Progenitor cell of endocrine pancreas (in vitro differentiated cells): Measurements from ENCODE around the gene NT5C. TPM values are rescaled to one million over a fixed set of nuclear protein-coding genes. Genes with fewer than 3 reads are reported as not detected.

ENCODE experiments used
- DNase-seq: peaks from one replicate; pipeline ENCODE4 v3.0.0; 2021; ENCODE audit warnings: low spot score; ENCODE audit not compliant: unreplicated experiment
- H3K27ac Mint-ChIP-seq: 2 replicates; pipeline ENCODE4 v1.8.0; 2021; ENCODE audit warnings: mild to moderate bottlenecking, moderate library complexity, mixed read lengths
- H3K27me3 Mint-ChIP-seq: 2 replicates; pipeline ENCODE4 v1.8.0; 2021; ENCODE audit warnings: mixed read lengths
- H3K36me3 Mint-ChIP-seq: 2 replicates; pipeline ENCODE4 v1.8.0; 2022; ENCODE audit warnings: mixed read lengths; ENCODE audit not compliant: insufficient read depth
- H3K4me1 Mint-ChIP-seq: 2 replicates; pipeline ENCODE4 v1.8.0; 2021; ENCODE audit warnings: low read depth, mixed read lengths
- H3K4me3 Mint-ChIP-seq: 2 replicates; pipeline ENCODE4 v1.8.0; 2021; ENCODE audit warnings: low read depth, mild to moderate bottlenecking, moderate library complexity, mixed read lengths
- H3K9me3 Mint-ChIP-seq: 2 replicates; pipeline ENCODE4 v1.8.0; 2021; ENCODE audit warnings: low read depth, mixed read lengths
- total RNA-seq: library from RNA; stranded (reverse); gene quantifications from 2 replicates; pipeline ENCODE4 v1.2.1, GENCODE V29; 2021
- TF ChIP-seq, protein P1 (sequence below): fragments of 200-600 bp; sonication (generic); IDR thresholded peaks from one replicate; pipeline ENCODE4 v1.5.0; 2021; ENCODE audit warnings: antibody characterized with exemption, mild to moderate bottlenecking; ENCODE audit not compliant: unreplicated experiment

NT5C gene
- total RNA-seq, 1 donor from 2014 or later, result 58.8 TPM

DNA sequence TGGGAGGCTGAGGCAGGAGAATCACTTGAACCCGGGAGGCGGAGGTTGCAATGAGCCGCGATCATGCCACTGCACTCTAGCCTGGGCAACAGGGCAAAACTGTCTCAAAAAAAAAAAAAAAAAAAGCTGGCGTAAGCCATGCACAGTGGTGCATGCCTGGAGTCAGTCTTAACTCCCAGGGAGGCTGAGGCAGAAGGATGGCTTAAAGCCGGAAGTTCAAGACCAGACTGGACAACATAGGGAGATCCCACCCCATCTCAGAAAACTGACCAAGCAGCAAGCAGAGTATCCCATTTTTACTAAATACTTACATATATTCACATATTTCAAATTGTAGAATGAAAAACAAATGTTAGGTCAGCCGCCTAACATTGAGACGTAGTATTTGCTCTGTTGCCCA lies 4.6 kb downstream of the NT5C start:
- H3K36me3 Mint-ChIP-seq, result peaks cover 3% of the 10 kb centered on the region
- no peak overlapping the region for H3K4me3 Mint-ChIP-seq
- no peaks in the 10 kb centered on the region for H3K9me3 Mint-ChIP-seq
- H3K27me3 Mint-ChIP-seq, result no peaks in the 10 kb centered on the region
- H3K4me1 Mint-ChIP-seq, result peaks cover 4% of the 10 kb centered on the region
- H3K27ac Mint-ChIP-seq, result no peak overlapping the region
- TF ChIP-seq, protein P1, sequence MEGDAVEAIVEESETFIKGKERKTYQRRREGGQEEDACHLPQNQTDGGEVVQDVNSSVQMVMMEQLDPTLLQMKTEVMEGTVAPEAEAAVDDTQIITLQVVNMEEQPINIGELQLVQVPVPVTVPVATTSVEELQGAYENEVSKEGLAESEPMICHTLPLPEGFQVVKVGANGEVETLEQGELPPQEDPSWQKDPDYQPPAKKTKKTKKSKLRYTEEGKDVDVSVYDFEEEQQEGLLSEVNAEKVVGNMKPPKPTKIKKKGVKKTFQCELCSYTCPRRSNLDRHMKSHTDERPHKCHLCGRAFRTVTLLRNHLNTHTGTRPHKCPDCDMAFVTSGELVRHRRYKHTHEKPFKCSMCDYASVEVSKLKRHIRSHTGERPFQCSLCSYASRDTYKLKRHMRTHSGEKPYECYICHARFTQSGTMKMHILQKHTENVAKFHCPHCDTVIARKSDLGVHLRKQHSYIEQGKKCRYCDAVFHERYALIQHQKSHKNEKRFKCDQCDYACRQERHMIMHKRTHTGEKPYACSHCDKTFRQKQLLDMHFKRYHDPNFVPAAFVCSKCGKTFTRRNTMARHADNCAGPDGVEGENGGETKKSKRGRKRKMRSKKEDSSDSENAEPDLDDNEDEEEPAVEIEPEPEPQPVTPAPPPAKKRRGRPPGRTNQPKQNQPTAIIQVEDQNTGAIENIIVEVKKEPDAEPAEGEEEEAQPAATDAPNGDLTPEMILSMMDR, result no peak
- no peak for DNase-seq

DNA sequence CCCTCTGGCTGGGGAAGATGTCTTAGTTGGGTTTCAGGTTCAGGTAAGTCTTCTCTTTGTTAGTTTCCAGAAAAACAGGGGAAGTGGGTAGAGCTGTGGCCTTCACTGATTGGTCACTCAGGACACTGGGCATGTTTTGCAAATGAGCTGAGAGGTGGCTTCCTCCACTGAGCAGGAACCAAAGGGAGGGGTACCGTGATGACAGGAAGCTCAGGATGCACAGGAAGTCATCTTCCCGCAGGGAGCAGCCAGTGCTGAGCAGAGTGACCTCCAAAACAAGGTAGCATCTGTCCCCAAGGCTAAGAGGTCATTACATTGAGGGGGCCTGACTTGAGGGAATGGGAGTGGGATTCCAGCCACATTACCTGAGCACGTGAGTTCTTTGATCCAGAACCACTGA lies 5.6 kb downstream of the NT5C start:
- no peaks in the 10 kb centered on the region for H3K9me3 Mint-ChIP-seq
- peaks cover 4% of the 10 kb centered on the region for H3K36me3 Mint-ChIP-seq
- no peak overlapping the region for H3K4me3 Mint-ChIP-seq
- H3K27me3 Mint-ChIP-seq, result no peaks in the 10 kb centered on the region
- no peak overlapping the region for H3K27ac Mint-ChIP-seq
- TF ChIP-seq, protein P1, result no peak
- H3K4me1 Mint-ChIP-seq, result peaks cover 4% of the 10 kb centered on the region
- DNase-seq, result no peak

DNA sequence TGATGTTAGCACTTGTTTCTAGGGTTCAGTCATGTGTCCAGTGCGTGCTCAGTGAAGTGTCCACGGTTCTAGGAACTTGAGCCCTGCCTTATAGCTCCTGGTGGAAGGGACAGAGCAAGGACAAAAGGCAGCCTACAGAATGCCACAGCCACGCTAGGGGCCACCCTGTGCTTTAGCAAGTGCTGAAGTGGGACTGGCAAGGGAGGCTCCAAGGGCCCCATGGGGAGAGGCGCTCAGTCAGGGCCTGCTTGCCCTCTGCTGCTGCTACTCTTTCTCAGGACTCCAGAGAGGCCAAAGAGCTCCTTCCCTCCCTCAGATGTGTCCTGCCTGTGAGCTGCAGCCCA lies 6.8 kb downstream of the NT5C start:
- Mint-ChIP-seq H3K27me3 (no peaks in the 10 kb centered on the region), H3K4me3 (no peak overlapping the region), H3K4me1 (no peaks in the 10 kb centered on the region), H3K9me3 (no peaks in the 10 kb centered on the region), H3K36me3 (peaks cover 9% of the 10 kb centered on the region), H3K27ac (no peak overlapping the region)
- DNase-seq, result no peak
- TF ChIP-seq, protein P1, result no peak

DNA sequence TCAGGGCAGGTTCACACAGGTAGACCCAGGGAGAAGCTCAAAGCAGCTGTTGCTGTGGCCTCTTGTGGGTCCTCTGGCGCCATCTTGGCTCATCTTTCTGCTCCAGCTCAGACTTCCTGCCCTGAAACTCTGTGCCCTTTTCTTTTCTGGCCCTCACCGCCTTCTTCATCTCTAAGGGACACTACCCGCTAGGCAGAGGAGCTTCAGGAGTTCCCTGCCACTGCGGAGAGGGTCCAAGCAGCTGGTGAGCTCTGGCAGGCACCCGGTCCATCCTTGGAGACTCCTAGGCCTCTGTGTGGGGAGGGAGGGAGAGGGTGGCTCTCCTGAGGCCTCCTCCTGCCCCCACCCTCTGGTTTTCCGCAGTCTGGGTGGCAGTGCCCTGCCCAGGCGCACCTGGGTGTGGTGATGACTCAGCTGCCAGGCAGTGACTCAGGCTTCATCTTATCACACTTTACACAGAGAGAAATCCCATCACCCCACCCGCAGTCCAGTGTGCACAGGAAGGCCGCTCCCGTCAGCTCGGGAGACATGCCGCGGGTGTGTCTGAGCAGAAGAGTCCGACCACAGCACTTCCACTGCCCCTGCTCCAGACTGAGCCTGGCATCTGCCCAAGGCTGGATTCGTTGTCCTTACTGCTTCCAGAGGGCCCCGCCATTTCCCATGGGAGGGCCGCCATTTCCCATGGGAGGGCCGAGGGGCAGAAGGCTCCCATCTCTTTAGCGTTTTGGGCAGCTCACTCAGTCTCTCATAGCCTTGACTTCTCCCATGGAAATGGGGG lies 7.3 kb downstream of the NT5C start:
- H3K9me3 Mint-ChIP-seq, result no peaks in the 10 kb centered on the region
- peaks cover 9% of the 10 kb centered on the region for H3K36me3 Mint-ChIP-seq
- H3K4me3 Mint-ChIP-seq, result no peak overlapping the region
- TF ChIP-seq, protein P1, result no peak
- H3K4me1 Mint-ChIP-seq, result no peaks in the 10 kb centered on the region
- peak overlapping the region; percentile 45 for H3K27ac Mint-ChIP-seq
- H3K27me3 Mint-ChIP-seq, result no peaks in the 10 kb centered on the region
- no peak for DNase-seq

DNA sequence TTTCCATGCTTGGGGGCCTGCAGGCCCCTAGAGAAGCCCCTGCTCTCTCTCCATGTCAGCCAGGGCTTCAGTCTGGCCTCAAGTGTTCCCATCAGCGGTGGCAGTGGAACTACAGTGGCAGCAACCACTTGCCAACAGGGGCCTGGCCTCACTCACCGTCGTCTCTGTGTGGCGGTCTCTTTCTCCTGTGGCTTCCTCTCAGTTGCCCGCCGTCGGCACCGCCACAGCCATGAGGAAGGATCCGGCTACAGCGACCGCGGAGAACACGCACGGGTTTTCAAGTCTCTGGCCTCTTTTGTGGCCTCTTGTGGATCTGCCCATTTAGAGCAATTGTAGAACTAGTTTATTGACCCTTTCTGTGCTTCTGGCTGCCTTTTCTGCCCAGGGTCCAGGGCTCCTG lies 13.2 kb downstream of the NT5C start:
- no peak for DNase-seq
- TF ChIP-seq, protein P1, result no peak
- H3K4me1 Mint-ChIP-seq, result peaks cover 5% of the 10 kb centered on the region
- no peaks in the 10 kb centered on the region for H3K9me3 Mint-ChIP-seq
- peaks cover 16% of the 10 kb centered on the region for H3K36me3 Mint-ChIP-seq
- no peaks in the 10 kb centered on the region for H3K27me3 Mint-ChIP-seq
- H3K27ac Mint-ChIP-seq, result peak overlapping the region; percentile 59
- no peak overlapping the region for H3K4me3 Mint-ChIP-seq
